AG09319 (cell line): ENCODE results near the gene BTBD3.

Experiments used
- DNase-seq: peaks from one replicate; pipeline ENCODE4 v3.0.0-alpha.2; 2010; ENCODE audit warnings: low read depth; ENCODE audit errors: extremely low read depth
- CTCF ChIP-seq: IDR thresholded peaks from 2 replicates; pipeline ENCODE4 v1.5.1; 2011; ENCODE audit warnings: low read depth, mild to moderate bottlenecking, inconsistent platforms, low read length, moderate library complexity

BTBD3 gene

GRCh38 chr20:11924923-11925322, 7.2 kb downstream of the BTBD3 start:
- TF ChIP-seq CTCF, result no peak
- DNase-seq, result no peak

- no peak for DNase-seq
- TF ChIP-seq CTCF, result no peak
These were observed 8.8 kb downstream of the BTBD3 start for GRCh38 chr20:11926292-11926998.

GRCh38 chr20:11929947-11930346, 12.3 kb downstream of the BTBD3 start:
- DNase-seq, result no peak
- TF ChIP-seq CTCF, result no peak

GRCh38 chr20:11935212-11936154, 17.8 kb downstream of the BTBD3 start:
- TF ChIP-seq CTCF, result no peak
- DNase-seq, result no peak

- TF ChIP-seq CTCF, result no peak
- DNase-seq, result no peak
These were observed 18.5 kb downstream of the BTBD3 start for GRCh38 chr20:11936157-11936556.

- DNase-seq, result no peak
- no peak for TF ChIP-seq CTCF
These were observed 19.5 kb downstream of the BTBD3 start for GRCh38 chr20:11937230-11937629.
